Astrocyte of the cerebellum (primary cell): ENCODE measurements around the gene MAML2.

ENCODE experiments used
- DNase-seq: peaks from one replicate; pipeline ENCODE4 v3.0.0-alpha.2; 2011; ENCODE audit warnings: low read depth
- H3K4me3 ChIP-seq: 2 replicates; pipeline ENCODE4 v1.5.1; 2011; ENCODE audit warnings: mild to moderate bottlenecking, low read depth, low read length, moderate library complexity
- in situ Hi-C: cut with HindIII; loops from 2 replicates; pipeline ENCODE4 v1.10.0; 2017; ENCODE audit warnings: low sequenced_read_pairs
- TF ChIP-seq, protein P1 (sequence below): IDR thresholded peaks from 2 replicates; pipeline ENCODE4 v1.5.1; 2012; ENCODE audit warnings: low read length, low read depth, moderate library complexity, mild to moderate bottlenecking; ENCODE audit errors: missing control alignments

Gene MAML2

DNA sequence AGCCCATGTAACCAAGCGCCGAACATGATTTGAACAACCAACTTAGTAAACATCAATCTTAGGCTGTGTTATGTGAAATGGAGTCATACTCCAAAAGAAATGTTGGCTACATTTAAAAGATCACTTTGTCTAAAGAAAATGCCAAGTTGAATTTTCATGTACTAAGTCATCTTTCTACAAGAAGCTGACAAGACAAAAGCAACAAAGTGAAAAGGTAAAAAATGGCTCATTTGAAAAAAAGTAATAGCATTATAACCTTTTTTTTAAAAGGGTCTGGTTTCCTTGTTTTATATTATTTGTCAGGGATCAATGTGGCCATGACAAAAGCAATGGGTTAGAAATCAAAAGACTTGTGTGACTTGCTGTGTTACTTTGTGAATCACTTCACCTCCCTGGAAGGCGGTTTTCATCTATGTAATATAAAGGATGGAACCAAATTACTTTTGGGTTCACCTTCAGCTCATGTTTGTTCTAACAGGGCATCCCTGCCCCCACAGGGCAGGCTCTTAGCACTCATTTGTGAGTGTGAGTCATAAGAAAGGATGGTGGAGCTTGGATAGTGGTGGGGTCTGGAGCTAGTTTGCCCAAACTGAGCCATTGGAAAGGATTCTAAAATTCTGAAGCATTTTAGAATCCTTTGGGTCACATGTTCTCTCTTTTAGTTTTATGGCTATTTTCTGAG, 287.1 kb downstream of the MAML2 start:
- in situ Hi-C loops: no loop called here
- no peak for DNase-seq
- TF ChIP-seq, protein P1, sequence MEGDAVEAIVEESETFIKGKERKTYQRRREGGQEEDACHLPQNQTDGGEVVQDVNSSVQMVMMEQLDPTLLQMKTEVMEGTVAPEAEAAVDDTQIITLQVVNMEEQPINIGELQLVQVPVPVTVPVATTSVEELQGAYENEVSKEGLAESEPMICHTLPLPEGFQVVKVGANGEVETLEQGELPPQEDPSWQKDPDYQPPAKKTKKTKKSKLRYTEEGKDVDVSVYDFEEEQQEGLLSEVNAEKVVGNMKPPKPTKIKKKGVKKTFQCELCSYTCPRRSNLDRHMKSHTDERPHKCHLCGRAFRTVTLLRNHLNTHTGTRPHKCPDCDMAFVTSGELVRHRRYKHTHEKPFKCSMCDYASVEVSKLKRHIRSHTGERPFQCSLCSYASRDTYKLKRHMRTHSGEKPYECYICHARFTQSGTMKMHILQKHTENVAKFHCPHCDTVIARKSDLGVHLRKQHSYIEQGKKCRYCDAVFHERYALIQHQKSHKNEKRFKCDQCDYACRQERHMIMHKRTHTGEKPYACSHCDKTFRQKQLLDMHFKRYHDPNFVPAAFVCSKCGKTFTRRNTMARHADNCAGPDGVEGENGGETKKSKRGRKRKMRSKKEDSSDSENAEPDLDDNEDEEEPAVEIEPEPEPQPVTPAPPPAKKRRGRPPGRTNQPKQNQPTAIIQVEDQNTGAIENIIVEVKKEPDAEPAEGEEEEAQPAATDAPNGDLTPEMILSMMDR: no peak
- H3K4me3 ChIP-seq: no peak overlapping the region

DNA sequence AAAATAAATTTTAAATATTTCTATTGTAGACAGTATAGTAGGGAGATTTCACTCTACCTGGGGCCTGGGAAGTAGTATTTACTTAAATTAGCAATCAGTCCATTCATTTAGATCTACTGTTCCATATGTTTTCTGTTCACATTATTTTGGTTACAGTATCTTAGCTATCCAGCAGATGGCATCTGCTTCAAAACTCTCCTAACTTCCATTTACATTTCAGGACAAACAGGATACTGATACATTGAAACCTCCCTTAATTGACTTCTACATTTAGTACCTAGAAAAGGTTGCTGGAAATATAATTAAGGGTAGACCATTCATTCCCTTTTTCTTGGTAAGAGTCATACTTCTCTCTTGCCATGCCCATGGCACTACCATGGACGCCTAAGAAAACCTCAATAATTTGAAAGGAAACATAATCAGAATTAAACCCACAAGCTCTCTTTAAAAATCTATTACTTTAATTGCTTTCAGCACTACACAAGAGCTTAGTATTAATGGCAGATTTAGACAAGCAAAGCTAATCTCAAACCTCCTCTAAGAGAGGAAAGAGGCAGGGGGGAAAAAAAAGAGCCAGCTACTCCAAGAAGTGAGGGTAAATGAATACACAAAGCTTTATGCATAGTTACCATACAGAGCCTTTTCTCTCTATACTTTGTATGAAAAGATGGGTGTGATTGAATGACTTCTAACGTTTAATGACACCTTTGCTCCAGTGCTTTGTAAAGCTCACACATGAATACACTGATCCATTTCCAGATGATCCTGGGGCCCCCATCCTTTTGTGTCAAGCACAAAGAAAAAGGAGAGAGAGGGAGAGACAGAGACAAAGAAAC, 287.9 kb downstream of the MAML2 start:
- no peak for DNase-seq
- in situ Hi-C loops: no loop called here
- H3K4me3 ChIP-seq: no peak overlapping the region
- TF ChIP-seq, protein P1: peak; percentile 48

DNA sequence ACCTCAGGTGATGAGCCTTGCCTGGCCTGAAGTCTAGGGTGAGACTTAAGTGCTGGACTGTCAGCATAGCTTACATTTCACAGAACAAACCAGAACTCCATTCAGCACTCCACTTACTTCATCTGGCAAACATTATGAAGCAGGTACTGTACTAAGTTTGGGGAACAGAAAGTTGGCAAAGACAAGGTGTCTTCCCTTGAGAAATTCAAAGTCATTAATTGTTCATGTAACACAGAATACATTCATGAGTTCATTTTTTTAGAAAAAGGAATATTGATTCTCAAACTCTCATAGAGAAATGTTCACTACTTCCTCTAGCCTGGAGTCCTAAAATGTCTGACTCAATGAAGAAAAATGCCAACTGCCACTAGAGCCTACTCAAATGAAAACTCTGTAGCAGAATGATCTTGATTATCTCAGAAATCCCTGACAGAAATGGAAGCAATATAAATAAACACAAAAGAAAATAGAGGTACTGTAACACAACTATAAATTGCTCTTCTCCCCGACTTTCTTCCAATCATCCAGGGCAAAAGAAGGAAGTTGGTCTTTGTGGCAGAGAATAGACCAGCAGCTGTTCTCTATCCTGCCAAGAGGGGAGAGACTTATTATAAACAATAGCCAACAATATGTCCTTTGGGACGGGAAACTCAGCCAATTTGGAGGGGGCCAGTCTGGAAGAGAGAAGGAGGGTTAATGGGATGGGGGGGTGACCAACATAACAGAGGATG, 289.9 kb downstream of the MAML2 start:
- no peak overlapping the region for H3K4me3 ChIP-seq
- TF ChIP-seq, protein P1: no peak
- in situ Hi-C loops: no loop called here
- DNase-seq: no peak

DNA sequence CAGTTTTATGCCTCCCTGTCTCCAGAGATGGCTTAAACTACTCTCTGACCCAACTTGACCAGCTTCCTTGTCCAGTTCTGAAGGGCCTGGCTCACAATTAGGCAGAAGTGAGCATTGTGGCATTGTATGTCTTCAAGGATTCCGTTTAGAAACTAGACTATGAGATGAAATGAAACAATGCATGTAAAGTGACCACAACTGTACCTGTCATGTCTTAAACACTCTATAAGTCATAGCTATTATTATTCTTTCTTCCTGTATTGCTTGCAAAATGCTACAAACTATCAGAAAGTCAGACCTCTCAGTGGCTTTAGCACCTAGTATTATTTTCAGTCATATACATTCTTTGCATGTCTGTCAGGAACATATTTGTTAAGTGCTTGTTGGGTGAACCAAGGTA, 291.2 kb downstream of the MAML2 start:
- in situ Hi-C loops: no loop called here
- TF ChIP-seq, protein P1: no peak
- no peak for DNase-seq
- no peak overlapping the region for H3K4me3 ChIP-seq

DNA sequence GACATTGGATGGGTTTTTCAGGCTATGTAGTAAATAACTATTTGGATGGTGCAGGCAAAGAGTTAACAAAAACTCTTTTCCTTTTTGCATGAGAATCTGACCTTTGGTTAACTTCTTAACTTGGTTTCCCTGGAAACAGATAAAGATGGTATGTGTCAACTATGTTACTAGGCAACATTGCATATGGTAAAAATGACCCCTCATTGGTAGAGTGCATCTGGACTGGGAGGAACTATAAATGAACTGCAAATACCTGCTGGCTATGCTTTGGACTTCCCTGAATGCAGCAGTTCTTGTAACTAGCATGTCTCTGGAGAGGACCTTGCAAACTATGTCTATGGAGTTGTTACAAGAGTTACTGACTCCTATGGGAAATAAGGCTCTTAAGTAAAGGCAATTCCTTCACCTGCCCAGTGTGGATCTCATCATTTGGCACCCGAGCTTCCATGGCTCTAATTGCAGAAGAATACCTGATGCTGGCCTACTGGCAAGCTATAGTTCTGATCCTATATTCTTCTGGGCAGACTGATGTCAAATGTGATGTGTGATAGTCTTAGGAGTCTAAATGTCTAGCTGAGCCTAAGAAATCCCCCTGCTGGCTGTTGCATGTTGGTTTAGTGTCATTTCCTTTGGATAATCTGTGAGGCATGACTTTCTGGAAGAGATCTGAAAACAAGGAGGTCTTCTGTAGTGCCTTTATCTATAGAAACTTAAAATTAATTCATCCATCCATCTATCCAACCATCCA, 292.4 kb downstream of the MAML2 start:
- DNase-seq: peak; percentile 20
- TF ChIP-seq, protein P1: no peak
- H3K4me3 ChIP-seq: no peak overlapping the region
- in situ Hi-C loops: no loop called here

DNA sequence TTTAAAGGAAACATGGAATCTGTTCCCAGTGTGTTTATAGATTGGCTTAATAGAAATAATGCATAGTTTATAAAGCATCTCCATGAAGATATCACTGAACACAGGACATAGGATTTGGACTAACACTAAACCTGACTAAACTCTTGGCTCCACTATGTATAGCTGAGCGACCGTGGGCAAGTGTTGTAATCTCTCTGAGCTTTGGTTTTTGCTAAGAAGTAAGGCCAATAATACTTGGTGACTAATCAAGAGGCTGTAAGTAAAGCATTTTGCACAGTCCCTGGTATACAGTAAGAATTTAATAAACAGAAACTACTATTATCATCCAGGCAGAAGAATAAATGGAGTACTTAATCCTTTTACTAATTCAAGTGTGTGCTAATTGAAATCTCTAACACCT, 293.6 kb downstream of the MAML2 start:
- TF ChIP-seq, protein P1: no peak
- in situ Hi-C loops: no loop called here
- no peak for DNase-seq
- no peak overlapping the region for H3K4me3 ChIP-seq
